PFSK-1 (cell line): Measurements from ENCODE around the gene SMIM44.
A peak's percentile ranks its signal among the peaks of the same experiment; 100 is the strongest.

Experiments used
- FOXP2 ChIP-seq: optimal IDR thresholded peaks from 2 replicates; pipeline ENCODE3; 2011; ENCODE audit warnings: borderline replicate concordance, control low read depth, inconsistent platforms; ENCODE audit not compliant: insufficient read depth; ENCODE audit errors: extremely low read length, extremely low read depth
- POLR2AphosphoS5 ChIP-seq: IDR thresholded peaks from 2 replicates; pipeline ENCODE4 v1.6.1; 2012; ENCODE audit warnings: low read depth, mild to moderate bottlenecking, control low read depth, low read length, moderate library complexity
- SIN3A ChIP-seq: IDR thresholded peaks from 2 replicates; pipeline ENCODE4 v1.6.1; 2012; ENCODE audit warnings: mild to moderate bottlenecking, low read length, moderate library complexity, borderline replicate concordance; ENCODE audit not compliant: insufficient read depth
- TAF1 ChIP-seq: IDR thresholded peaks from 2 replicates; pipeline ENCODE4 v1.6.1; 2012; ENCODE audit warnings: low read length, control low read depth, borderline replicate concordance; ENCODE audit not compliant: insufficient read depth
- TF ChIP-seq, protein P1 (sequence below), 2 experiments: IDR thresholded peaks; 2 replicates each; pipeline versions ENCODE4 v1.6.1 to v1.8.0; 2011 to 2012; ENCODE audit warnings: low read depth in 2 of 2, low read length in 2 of 2, control low read depth in 1 of 2, inconsistent platforms in 1 of 2, mild to moderate bottlenecking in 1 of 2, moderate library complexity in 1 of 2; ENCODE audit not compliant: insufficient read depth in 1 of 2

Gene SMIM44

DNA sequence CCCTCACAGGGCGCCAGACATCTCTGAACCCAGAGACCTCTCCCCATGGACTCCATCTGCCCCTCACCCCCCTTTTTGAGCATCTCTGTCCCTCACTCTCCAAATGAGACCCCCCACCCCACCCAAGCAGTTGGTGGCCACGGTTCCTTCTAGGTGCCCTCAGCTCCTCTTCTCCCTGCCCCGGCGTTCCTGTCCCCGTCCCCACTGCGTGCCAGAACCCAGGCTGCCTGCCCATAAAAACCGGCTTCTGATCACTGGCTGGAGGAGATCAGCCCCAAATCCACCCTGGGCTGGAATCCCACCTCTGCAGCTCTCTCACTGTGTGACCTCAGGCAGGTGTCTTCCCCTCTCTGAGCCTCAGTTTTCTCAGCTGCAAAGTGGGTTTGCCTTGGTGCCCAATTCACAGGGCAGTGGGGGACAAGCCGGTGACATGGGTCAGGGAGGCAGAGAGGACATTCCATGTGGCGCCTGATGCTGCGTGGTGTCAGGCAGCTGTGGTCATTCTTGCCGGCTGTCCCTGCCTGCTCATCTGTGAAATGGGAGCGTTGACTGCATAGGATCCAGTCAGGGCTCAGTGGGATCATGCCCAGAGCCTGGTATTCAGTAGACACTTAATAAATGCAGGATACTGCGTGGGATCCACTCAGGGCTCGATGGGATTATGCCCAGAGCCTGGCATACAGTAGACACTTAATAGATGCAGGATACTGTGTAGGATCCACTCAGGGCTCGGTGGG lies 28.4 kb downstream of the SMIM44 start:
- TF ChIP-seq, protein P1, sequence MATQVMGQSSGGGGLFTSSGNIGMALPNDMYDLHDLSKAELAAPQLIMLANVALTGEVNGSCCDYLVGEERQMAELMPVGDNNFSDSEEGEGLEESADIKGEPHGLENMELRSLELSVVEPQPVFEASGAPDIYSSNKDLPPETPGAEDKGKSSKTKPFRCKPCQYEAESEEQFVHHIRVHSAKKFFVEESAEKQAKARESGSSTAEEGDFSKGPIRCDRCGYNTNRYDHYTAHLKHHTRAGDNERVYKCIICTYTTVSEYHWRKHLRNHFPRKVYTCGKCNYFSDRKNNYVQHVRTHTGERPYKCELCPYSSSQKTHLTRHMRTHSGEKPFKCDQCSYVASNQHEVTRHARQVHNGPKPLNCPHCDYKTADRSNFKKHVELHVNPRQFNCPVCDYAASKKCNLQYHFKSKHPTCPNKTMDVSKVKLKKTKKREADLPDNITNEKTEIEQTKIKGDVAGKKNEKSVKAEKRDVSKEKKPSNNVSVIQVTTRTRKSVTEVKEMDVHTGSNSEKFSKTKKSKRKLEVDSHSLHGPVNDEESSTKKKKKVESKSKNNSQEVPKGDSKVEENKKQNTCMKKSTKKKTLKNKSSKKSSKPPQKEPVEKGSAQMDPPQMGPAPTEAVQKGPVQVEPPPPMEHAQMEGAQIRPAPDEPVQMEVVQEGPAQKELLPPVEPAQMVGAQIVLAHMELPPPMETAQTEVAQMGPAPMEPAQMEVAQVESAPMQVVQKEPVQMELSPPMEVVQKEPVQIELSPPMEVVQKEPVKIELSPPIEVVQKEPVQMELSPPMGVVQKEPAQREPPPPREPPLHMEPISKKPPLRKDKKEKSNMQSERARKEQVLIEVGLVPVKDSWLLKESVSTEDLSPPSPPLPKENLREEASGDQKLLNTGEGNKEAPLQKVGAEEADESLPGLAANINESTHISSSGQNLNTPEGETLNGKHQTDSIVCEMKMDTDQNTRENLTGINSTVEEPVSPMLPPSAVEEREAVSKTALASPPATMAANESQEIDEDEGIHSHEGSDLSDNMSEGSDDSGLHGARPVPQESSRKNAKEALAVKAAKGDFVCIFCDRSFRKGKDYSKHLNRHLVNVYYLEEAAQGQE (IDR thresholded peaks at IDR 0.05; ENCODE audit: insufficient read depth in 1 of 2, low read depth in 2 of 2, low read length in 2 of 2) = no peak
- TF ChIP-seq POLR2AphosphoS5 = no peak
- TF ChIP-seq TAF1 = no peak
- TF ChIP-seq FOXP2 = no peak
- no peak for TF ChIP-seq SIN3A

DNA sequence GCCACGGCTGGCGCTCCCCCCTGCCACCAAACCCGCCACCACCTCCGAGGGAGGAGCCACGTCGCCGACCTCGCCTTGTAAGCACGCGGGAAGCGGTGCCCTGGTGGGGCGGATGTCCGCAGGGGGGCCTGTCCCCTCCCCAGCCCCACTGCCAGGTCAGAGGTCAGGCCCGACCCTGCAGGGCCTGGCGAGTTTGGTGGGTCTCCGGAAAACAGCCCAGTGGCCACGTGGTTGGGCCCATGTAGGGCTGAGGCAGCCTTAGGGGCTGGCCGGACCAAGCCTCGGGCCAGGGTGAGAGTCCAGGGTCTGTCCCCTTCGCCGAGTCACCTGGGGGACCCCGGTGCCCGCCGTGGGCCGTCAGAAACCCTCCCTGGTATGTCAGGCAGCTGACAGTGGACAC lies 29.4 kb downstream of the SMIM44 start:
- TF ChIP-seq FOXP2 = no peak
- no peak for TF ChIP-seq TAF1
- TF ChIP-seq SIN3A = no peak
- TF ChIP-seq POLR2AphosphoS5 = no peak

DNA sequence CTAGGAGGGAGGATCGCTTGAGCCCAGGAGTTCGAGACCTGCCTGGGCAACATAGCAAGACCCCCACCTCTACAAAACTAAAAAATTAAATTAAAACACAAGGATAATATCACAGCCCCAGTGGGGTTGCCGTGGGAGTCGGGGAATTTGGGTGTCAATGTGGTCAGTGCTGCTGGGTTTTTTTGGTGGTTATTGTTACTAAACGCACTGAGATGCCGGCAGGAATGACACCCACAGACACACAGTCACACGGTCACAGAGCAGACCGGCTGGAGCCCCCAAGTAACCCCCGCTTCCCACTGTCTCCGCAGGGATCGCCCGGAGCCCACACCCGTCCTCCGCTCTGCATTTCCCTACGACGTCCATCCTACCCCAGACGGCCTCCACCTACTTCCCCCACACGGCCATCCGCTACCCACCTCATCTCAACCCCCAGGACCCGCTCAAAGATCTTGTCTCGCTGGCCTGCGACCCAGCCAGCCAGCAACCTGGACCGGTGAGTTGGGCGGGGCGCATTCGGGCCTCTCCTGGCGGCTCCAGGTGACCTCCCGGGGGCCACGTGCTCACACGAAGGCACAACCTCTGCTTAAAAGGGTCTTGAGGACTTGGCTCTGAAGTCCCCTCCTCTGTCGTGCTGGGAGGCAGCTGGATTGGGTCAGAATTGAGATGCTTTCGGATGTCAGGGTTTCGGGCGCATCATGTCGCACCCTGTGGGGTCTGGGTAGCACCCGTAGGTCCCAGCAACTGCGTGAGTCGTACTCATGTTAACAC lies 30.9 kb downstream of the SMIM44 start:
- no peak for TF ChIP-seq POLR2AphosphoS5
- no peak for TF ChIP-seq SIN3A
- no peak for TF ChIP-seq TAF1
- no peak for TF ChIP-seq FOXP2
- TF ChIP-seq, protein P1 (IDR thresholded peaks at IDR 0.05; ENCODE audit: insufficient read depth in 1 of 2, low read depth in 2 of 2, low read length in 2 of 2) = no peak

DNA sequence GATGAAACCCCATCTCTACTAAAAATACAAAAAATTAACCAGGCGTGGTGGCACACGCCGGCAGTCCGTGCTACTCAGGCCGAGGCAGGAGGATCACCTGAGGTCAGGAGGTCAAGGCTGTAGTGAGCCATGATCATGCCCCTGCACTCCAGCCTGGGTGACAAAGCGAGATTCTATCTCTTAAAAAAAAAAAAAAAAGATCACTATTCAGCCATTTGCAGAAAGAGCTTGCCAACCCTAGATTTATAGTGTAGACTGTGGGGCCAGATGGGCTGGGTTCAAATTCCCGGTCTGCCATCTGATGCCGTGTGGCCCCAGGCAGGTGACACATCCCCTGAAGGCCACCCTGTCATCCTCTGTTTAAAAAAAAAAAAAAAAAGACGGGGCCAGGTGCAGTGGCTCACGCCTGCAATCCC lies 31.8 kb downstream of the SMIM44 start:
- TF ChIP-seq FOXP2 (no peak), SIN3A (no peak), TAF1 (no peak), POLR2AphosphoS5 (no peak)
- TF ChIP-seq, protein P1 (IDR thresholded peaks at IDR 0.05; ENCODE audit: insufficient read depth in 1 of 2, low read depth in 2 of 2, low read length in 2 of 2) = no peak

DNA sequence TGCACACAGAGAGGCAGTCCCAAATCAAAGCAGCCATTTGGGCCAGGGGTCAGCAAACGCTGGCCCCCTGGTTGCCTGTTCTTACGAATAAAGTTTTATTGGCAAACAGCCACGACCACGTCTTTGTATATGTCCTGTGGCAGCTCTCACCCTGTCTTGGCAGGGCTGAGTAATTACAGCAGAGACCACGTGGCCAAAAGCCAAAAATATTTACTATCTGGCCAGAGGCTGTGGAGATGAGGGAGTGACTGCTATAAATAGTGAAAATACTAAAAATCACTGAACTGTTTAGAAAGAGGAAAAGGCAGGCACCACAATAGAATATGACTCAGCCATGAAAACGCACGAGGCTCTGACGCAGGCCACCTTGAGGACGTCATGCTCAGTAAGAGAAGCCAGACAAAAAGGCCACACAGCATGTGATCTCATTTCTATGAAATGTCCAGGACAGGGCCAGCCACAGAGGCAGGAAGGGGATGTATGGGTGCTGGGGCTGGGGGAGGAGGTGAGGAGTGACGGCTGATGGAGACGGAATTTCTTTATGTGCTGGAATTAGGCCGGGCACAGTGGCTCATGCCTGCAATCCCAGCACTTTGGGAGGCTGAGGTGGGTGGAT lies 32.3 kb downstream of the SMIM44 start:
- TF ChIP-seq TAF1 (no peak), POLR2AphosphoS5 (peak; percentile 54; the same call in 1 of the 2 replicates), SIN3A (peak; percentile 93; the same call in 1 of the 2 replicates), FOXP2 (peak; percentile 34)
- TF ChIP-seq, protein P1 (IDR thresholded peaks at IDR 0.05; ENCODE audit: insufficient read depth in 1 of 2, low read depth in 2 of 2, low read length in 2 of 2) = peak in 1 of 2 experiments; percentile 62; a peak in 1 of 4 replicates
